Chondrocyte (in vitro differentiated cells): Measurements from ENCODE around the gene MVP. TPM values are rescaled to one million over a fixed set of nuclear protein-coding genes. Genes with fewer than 3 reads are reported as not detected.

Experiments used
- DNase-seq: peaks from one replicate; pipeline ENCODE4 v3.0.0; 2021; ENCODE audit warnings: mixed read lengths, low spot score
- H3K27ac Mint-ChIP-seq: one replicate; pipeline ENCODE4 v1.8.0; 2021; ENCODE audit warnings: mild to moderate bottlenecking, moderate library complexity, mixed read lengths; ENCODE audit not compliant: unreplicated experiment
- H3K27me3 Mint-ChIP-seq: 2 replicates; pipeline ENCODE4 v1.8.0; 2021; ENCODE audit warnings: low read depth, mixed read lengths
- H3K36me3 Mint-ChIP-seq: 2 replicates; pipeline ENCODE4 v1.8.0; 2021; ENCODE audit warnings: low read depth, mixed read lengths
- H3K4me1 Mint-ChIP-seq: 2 replicates; pipeline ENCODE4 v1.8.0; 2021; ENCODE audit warnings: low read depth, mild to moderate bottlenecking, mixed read lengths
- H3K4me3 Mint-ChIP-seq: one replicate; pipeline ENCODE4 v1.8.0; 2021; ENCODE audit warnings: mild to moderate bottlenecking, moderate library complexity, mixed read lengths; ENCODE audit not compliant: unreplicated experiment
- H3K9me3 Mint-ChIP-seq: 2 replicates; pipeline ENCODE4 v1.8.0; 2021; ENCODE audit warnings: low read depth, mixed read lengths
- total RNA-seq: library from RNA; stranded (reverse); gene quantifications from 3 replicates; pipeline ENCODE4 v1.2.1, GENCODE V29; 2021
- TF ChIP-seq, protein P1 (sequence below): fragments of 200-600 bp; sonication (generic); IDR thresholded peaks from 2 replicates; pipeline ENCODE4 v1.5.0; 2021; ENCODE audit warnings: antibody characterized with exemption, mild to moderate bottlenecking, moderate library complexity

MVP gene
- total RNA-seq, 1 donor from 2014 or later, result 101 TPM

DNA sequence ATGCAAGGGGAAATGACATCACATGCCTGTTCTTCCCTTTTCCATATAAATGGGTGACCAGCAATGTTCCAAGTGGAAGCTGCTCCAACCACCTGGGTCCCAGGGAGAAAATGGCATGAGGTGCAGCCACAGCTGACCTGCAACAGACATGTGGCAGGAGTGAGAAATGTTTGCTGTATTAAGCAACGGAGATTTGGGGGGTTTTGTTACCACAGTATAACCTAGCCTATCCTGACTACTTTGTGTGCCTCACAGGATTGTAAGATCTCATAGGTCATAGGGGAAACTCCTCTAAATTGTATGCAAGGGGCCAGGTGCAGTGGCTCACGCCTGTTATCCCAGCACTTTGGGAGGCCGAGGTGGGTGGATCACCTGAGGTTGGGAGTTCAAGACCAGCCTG lies 30.7 kb downstream of the MVP start:
- H3K27me3 Mint-ChIP-seq, result no peaks in the 10 kb centered on the region
- H3K9me3 Mint-ChIP-seq, result no peaks in the 10 kb centered on the region
- DNase-seq, result no peak
- H3K27ac Mint-ChIP-seq, result no peak overlapping the region
- TF ChIP-seq, protein P1, sequence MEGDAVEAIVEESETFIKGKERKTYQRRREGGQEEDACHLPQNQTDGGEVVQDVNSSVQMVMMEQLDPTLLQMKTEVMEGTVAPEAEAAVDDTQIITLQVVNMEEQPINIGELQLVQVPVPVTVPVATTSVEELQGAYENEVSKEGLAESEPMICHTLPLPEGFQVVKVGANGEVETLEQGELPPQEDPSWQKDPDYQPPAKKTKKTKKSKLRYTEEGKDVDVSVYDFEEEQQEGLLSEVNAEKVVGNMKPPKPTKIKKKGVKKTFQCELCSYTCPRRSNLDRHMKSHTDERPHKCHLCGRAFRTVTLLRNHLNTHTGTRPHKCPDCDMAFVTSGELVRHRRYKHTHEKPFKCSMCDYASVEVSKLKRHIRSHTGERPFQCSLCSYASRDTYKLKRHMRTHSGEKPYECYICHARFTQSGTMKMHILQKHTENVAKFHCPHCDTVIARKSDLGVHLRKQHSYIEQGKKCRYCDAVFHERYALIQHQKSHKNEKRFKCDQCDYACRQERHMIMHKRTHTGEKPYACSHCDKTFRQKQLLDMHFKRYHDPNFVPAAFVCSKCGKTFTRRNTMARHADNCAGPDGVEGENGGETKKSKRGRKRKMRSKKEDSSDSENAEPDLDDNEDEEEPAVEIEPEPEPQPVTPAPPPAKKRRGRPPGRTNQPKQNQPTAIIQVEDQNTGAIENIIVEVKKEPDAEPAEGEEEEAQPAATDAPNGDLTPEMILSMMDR, result no peak
- peaks cover 4% of the 10 kb centered on the region for H3K4me1 Mint-ChIP-seq
- no peak overlapping the region for H3K4me3 Mint-ChIP-seq
- peaks cover 8% of the 10 kb centered on the region for H3K36me3 Mint-ChIP-seq

DNA sequence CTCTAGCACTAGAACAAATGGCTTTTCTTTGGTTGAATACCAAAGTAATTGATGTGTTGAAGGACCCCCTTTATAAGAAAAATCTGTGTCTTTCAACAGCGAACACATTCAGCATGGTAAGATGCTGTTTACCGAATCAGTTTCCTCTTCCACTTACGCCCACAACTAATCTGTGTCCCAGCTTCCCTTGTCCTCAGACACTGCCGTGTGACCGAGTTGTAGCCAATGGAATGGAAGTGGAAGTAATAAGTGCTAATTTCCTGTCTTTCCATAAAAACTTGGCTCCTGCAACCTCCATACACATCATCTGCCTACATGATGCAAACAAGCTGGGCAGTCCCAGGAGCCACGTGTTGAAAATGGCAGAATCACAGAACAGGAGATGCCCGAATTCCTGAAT lies 32.4 kb downstream of the MVP start:
- H3K27ac Mint-ChIP-seq, result no peak overlapping the region
- H3K4me3 Mint-ChIP-seq, result no peak overlapping the region
- H3K4me1 Mint-ChIP-seq, result peaks cover 4% of the 10 kb centered on the region
- no peaks in the 10 kb centered on the region for H3K9me3 Mint-ChIP-seq
- DNase-seq, result no peak
- no peaks in the 10 kb centered on the region for H3K27me3 Mint-ChIP-seq
- TF ChIP-seq, protein P1, result no peak
- peaks cover 3% of the 10 kb centered on the region for H3K36me3 Mint-ChIP-seq

DNA sequence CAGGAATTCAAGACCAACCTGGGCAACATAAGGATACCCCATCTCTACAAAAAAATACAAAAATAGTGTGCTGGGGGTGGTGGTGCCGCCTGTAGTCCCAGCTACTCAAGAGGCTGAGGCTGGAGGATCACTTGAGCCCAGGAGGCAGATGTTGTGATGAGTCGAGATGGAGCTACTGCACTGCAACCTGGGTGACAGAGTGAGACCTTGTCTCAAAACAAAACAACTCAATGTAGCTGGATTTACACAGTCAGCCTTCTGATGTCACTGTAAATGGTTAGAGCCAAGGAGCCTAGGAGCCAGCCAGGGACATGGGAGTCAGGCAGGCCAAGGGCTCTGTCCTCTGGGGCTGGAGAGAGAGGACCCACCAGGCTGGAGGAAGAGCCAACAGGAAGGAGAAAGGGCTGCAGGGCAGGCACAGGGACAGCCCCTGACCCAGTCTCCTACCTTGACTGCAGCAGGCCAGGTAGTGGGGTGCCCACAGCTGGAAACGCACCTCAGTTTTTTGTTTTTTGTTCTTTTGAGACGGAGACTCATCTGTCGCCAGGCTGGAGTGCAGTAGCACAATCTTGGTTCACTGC lies 34.3 kb downstream of the MVP start:
- H3K9me3 Mint-ChIP-seq, result no peaks in the 10 kb centered on the region
- H3K27ac Mint-ChIP-seq, result no peak overlapping the region
- H3K4me3 Mint-ChIP-seq, result no peak overlapping the region
- no peaks in the 10 kb centered on the region for H3K27me3 Mint-ChIP-seq
- peaks cover 6% of the 10 kb centered on the region for H3K4me1 Mint-ChIP-seq
- peaks cover 11% of the 10 kb centered on the region for H3K36me3 Mint-ChIP-seq
- no peak for DNase-seq
- TF ChIP-seq, protein P1, result no peak

DNA sequence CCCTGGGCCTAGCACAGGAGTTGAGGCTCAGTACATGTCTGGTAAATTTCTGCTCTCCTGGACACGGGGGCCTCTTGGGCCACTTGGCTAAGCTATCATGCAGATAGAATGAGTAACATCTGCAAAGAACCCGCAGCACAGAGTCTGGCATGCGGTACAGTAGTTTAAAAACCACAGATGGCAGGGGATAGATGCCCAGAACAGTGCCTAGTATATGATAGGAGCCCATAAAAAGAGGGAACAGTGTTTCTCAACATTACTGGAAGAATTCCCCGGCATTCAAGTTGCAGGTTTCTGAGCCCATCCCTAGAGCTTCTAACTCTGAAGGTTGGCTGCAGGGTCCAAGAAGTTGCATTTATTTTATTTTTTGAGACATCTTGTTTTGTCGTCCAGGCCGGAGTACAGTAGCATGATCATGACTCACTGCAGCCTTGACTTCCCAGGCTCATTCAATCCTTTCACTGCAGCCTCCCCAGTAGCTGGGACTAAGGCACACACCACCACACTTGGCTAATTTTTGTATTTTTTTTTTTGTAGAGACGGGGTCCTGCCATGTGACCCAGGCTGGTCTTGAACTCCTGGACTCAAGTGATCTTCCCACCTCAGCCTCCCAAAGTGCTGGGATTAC lies 37.0 kb downstream of the MVP start:
- H3K4me3 Mint-ChIP-seq, result no peak overlapping the region
- DNase-seq, result no peak

DNA sequence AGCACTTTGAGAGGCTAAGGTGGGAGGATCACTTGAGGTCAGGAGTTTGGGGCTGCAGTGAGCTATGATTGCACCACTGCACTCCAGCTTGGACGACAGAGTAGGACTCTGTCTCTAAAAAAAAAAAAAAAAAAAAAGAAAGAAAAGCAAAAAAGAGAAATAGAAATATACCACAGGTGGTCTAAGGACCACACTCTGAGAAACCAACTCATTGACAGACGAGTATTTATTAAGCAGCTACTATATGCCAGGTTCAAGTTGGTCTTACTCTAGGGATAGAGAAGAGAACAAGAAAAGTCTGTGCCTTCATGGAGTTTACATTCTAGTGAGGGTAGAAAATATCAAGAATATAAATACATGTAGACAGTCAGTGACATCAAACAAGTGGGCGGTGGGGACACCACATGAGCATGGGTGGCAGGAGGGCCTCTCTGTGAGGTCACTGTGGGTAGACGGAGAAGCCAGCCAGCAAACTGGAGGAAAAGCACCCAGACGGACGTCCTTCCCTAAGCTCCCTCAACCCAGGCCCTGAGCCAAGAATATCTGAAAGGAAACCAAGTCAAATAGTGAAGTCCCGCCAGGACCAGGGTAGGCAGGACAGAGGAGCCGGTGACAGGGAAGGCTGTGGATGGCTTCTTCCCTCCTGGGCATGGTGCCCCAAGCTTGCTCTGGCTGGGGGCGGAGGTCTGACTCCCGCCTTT lies 38.0 kb downstream of the MVP start:
- TF ChIP-seq, protein P1, result no peak
- H3K27me3 Mint-ChIP-seq, result no peaks in the 10 kb centered on the region
- H3K9me3 Mint-ChIP-seq, result no peaks in the 10 kb centered on the region
- no peak for DNase-seq
- peaks cover 13% of the 10 kb centered on the region for H3K36me3 Mint-ChIP-seq
- no peak overlapping the region for H3K4me3 Mint-ChIP-seq
- H3K4me1 Mint-ChIP-seq, result peaks cover 20% of the 10 kb centered on the region
- H3K27ac Mint-ChIP-seq, result no peak overlapping the region

More for the DNA sequence above, 37.0 kb downstream of the MVP start:
- Mint-ChIP-seq H3K27me3 (no peaks in the 10 kb centered on the region), H3K9me3 (no peaks in the 10 kb centered on the region), H3K27ac (no peak overlapping the region), H3K4me1 (peaks cover 20% of the 10 kb centered on the region), H3K36me3 (peaks cover 13% of the 10 kb centered on the region)
- TF ChIP-seq, protein P1, result no peak
